WTC11 (cell line): ENCODE measurements around the gene RAB15. TPM values are rescaled to one million over a fixed set of nuclear protein-coding genes. Genes with fewer than 3 reads are reported as not detected.

ENCODE experiments used
- ATAC-seq: fragments of 200-7000 bp; cut with Tn5 transposase; 2 replicates; pipeline ENCODE4 v1.10.0; 2021; ENCODE audit warnings: mild to moderate bottlenecking, moderate library complexity
- CTCF ChIA-PET: fragments of 300-600 bp; sonication (Branson Sonifier 250); formaldehyde crosslinking; loops from one replicate; lab custom pipeline; 2021; ENCODE audit warnings: antibody characterized with exemption; lab: Charles Lee
- POLR2A ChIA-PET: fragments of 350-600 bp; sonication (Branson Sonifier 250); formaldehyde crosslinking; loops from one replicate; lab custom pipeline; 2021; ENCODE audit warnings: antibody characterized with exemption; lab: Charles Lee
- DNase-seq: peaks from one replicate; pipeline ENCODE4 v3.0.0; 2021; ENCODE audit warnings: low spot score
- H3K27ac Mint-ChIP-seq: 2 replicates; pipeline ENCODE4 v1.8.0; 2021; ENCODE audit warnings: mixed read lengths
- H3K27me3 Mint-ChIP-seq: 2 replicates; pipeline ENCODE4 v1.8.0; 2021; ENCODE audit warnings: low read depth, mild to moderate bottlenecking, moderate library complexity, mixed read lengths
- H3K36me3 Mint-ChIP-seq: 2 replicates; pipeline ENCODE4 v1.8.0; 2021; ENCODE audit warnings: mixed read lengths
- H3K4me1 Mint-ChIP-seq: 2 replicates; pipeline ENCODE4 v1.8.0; 2022; ENCODE audit warnings: mixed read lengths
- H3K4me3 Mint-ChIP-seq: 2 replicates; pipeline ENCODE4 v1.8.0; 2021; ENCODE audit warnings: mild to moderate bottlenecking, moderate library complexity, mixed read lengths
- H3K9me3 Mint-ChIP-seq: 2 replicates; pipeline ENCODE4 v1.8.0; 2021; ENCODE audit warnings: mixed read lengths
- E2F1 ChIP-seq: sonication (generic); formaldehyde crosslinking; IDR thresholded peaks from 2 replicates; pipeline ENCODE4 v1.8.0; 2022; ENCODE audit warnings: mild to moderate bottlenecking, missing genetic modification reagents
- EMX1 ChIP-seq: fragments of 250-450 bp; sonication (Bioruptor Pico); IDR thresholded peaks from 2 replicates; pipeline ENCODE4 v1.8.0; 2021; ENCODE audit warnings: mild to moderate bottlenecking
- GRHL2 ChIP-seq: fragments of 250-450 bp; sonication (Bioruptor Pico); IDR thresholded peaks from 2 replicates; pipeline ENCODE4 v1.8.0; 2022; ENCODE audit warnings: mild to moderate bottlenecking, moderate library complexity; ENCODE audit not compliant: insufficient replicate concordance, severe bottlenecking
- GTF2I ChIP-seq: fragments of 250-450 bp; sonication (Bioruptor Pico); conservative IDR thresholded peaks from 2 replicates; pipeline ENCODE4 v1.4.0; 2021; ENCODE audit warnings: mild to moderate bottlenecking
- JUN ChIP-seq: sonication (generic); formaldehyde crosslinking; IDR thresholded peaks from 2 replicates; pipeline ENCODE4 v1.8.0; 2023; ENCODE audit warnings: mild to moderate bottlenecking, missing genetic modification reagents
- KAT7 ChIP-seq: sonication (generic); formaldehyde crosslinking; IDR thresholded peaks from 2 replicates; pipeline ENCODE4 v1.8.1; 2023; ENCODE audit warnings: missing genetic modification reagents, mild to moderate bottlenecking, borderline replicate concordance
- MXD4 ChIP-seq: fragments of 250-450 bp; sonication (Bioruptor Pico); IDR thresholded peaks from 2 replicates; pipeline ENCODE4 v1.8.0; 2021; ENCODE audit warnings: mild to moderate bottlenecking, moderate library complexity, borderline replicate concordance
- MYBL2 ChIP-seq: sonication (generic); formaldehyde crosslinking; IDR thresholded peaks from 2 replicates; pipeline ENCODE4 v1.8.1; 2023; ENCODE audit warnings: mild to moderate bottlenecking, moderate library complexity, missing genetic modification reagents
- NFATC4 ChIP-seq: fragments of 250-450 bp; sonication (Bioruptor Pico); IDR thresholded peaks from 2 replicates; pipeline ENCODE4 v1.9.0; 2021; ENCODE audit warnings: mild to moderate bottlenecking
- NFYB ChIP-seq: sonication (generic); formaldehyde crosslinking; conservative IDR thresholded peaks from 2 replicates; pipeline ENCODE4 v1.8.0; 2022; ENCODE audit warnings: low read depth, missing genetic modification reagents
- NR3C1 ChIP-seq: sonication (generic); formaldehyde crosslinking; conservative IDR thresholded peaks from 2 replicates; pipeline ENCODE4 v1.8.1; 2023; ENCODE audit warnings: low read depth, mild to moderate bottlenecking, missing genetic modification reagents
- SOX15 ChIP-seq: fragments of 250-450 bp; sonication (Bioruptor Pico); IDR thresholded peaks from 2 replicates; pipeline ENCODE4 v1.9.0; 2021; ENCODE audit warnings: mild to moderate bottlenecking
- SP1 ChIP-seq: sonication (generic); formaldehyde crosslinking; conservative IDR thresholded peaks from 2 replicates; pipeline ENCODE4 v1.8.1; 2022; ENCODE audit warnings: missing genetic modification reagents
- TEAD4 ChIP-seq: sonication (generic); formaldehyde crosslinking; IDR thresholded peaks from 2 replicates; pipeline ENCODE4 v1.8.0; 2022; ENCODE audit warnings: mild to moderate bottlenecking, missing genetic modification reagents
- ZBTB21 ChIP-seq: sonication (generic); formaldehyde crosslinking; IDR thresholded peaks from 2 replicates; pipeline ENCODE4 v1.8.1; 2023; ENCODE audit warnings: mild to moderate bottlenecking, missing genetic modification reagents, borderline replicate concordance
- ZBTB43 ChIP-seq: sonication (generic); formaldehyde crosslinking; IDR thresholded peaks from 2 replicates; pipeline ENCODE4 v1.8.1; 2023; ENCODE audit warnings: mild to moderate bottlenecking, missing genetic modification reagents
- ZNF317 ChIP-seq: sonication (generic); formaldehyde crosslinking; IDR thresholded peaks from 2 replicates; pipeline ENCODE4 v1.8.1; 2023; ENCODE audit warnings: low read depth, mild to moderate bottlenecking, moderate library complexity, missing genetic modification reagents, borderline replicate concordance
- ZNF671 ChIP-seq: fragments of 250-450 bp; sonication (Bioruptor Pico); IDR thresholded peaks from 2 replicates; pipeline ENCODE4 v1.8.0; 2021; ENCODE audit warnings: mild to moderate bottlenecking
- total RNA-seq: library from RNA; stranded (reverse); gene quantifications from 3 replicates; pipeline ENCODE4 v1.2.3, GENCODE V29; 2021
- TF ChIP-seq, protein P1 (sequence below): sonication (generic); formaldehyde crosslinking; IDR thresholded peaks from 2 replicates; pipeline ENCODE4 v1.8.0; 2022; ENCODE audit warnings: mild to moderate bottlenecking, missing genetic modification reagents
- TF ChIP-seq, protein P2 (sequence below): fragments of 250-450 bp; sonication (Bioruptor Pico); IDR thresholded peaks from 2 replicates; pipeline ENCODE4 v1.9.0; 2021; ENCODE audit warnings: moderate library complexity, mild to moderate bottlenecking, inconsistent platforms, borderline replicate concordance
- TF ChIP-seq, protein P3 (sequence below): sonication (generic); formaldehyde crosslinking; conservative IDR thresholded peaks from 2 replicates; pipeline ENCODE4 v1.8.1; 2023; ENCODE audit warnings: mild to moderate bottlenecking, low read depth, missing genetic modification reagents, moderate library complexity
- TF ChIP-seq, protein P4 (sequence below): fragments of 250-450 bp; sonication (Bioruptor Pico); conservative IDR thresholded peaks from 2 replicates; pipeline ENCODE4 v1.9.0; 2021; ENCODE audit warnings: mild to moderate bottlenecking

The RAB15 gene
- total RNA-seq, 1 experiment from 2014 or later: 49.1 TPM

- TF ChIP-seq ZBTB43 (CRISPR knock-in tag) (no peak), JUN (CRISPR knock-in tag) (no peak), ZNF671 (CRISPR knock-in tag) (no peak), TEAD4 (no peak), NR3C1 (CRISPR knock-in tag) (no peak), GTF2I (CRISPR knock-in tag) (no peak), MYBL2 (no peak), NFYB (CRISPR knock-in tag) (no peak), ZBTB21 (CRISPR knock-in tag) (no peak)
- TF ChIP-seq, protein P1, sequence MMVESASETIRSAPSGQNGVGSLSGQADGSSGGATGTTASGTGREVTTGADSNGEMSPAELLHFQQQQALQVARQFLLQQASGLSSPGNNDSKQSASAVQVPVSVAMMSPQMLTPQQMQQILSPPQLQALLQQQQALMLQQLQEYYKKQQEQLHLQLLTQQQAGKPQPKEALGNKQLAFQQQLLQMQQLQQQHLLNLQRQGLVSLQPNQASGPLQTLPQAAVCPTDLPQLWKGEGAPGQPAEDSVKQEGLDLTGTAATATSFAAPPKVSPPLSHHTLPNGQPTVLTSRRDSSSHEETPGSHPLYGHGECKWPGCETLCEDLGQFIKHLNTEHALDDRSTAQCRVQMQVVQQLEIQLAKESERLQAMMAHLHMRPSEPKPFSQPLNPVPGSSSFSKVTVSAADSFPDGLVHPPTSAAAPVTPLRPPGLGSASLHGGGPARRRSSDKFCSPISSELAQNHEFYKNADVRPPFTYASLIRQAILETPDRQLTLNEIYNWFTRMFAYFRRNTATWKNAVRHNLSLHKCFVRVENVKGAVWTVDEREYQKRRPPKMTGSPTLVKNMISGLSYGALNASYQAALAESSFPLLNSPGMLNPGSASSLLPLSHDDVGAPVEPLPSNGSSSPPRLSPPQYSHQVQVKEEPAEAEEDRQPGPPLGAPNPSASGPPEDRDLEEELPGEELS: no peak
- TF ChIP-seq, protein P2, sequence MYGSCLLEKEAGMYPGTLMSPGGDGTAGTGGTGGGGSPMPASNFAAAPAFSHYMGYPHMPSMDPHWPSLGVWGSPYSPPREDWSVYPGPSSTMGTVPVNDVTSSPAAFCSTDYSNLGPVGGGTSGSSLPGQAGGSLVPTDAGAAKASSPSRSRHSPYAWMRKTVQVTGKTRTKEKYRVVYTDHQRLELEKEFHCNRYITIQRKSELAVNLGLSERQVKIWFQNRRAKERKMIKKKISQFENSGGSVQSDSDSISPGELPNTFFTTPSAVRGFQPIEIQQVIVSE (CRISPR knock-in tag): no peak
- TF ChIP-seq, all 79 proteins: peak for 0
Measured at GRCh38 chr14:64971491-64971942, 619 bp downstream of the RAB15 start (continued).

GRCh38 chr14:64970776-64971477 lies 1.2 kb downstream of the RAB15 start:
- ChIA-PET CTCF (interaction anchor here (0.7 to 4.2 kb wide), 7 partner anchors 10 to 79 kb away, joined by 3 to 26 read pairs (median 7); partner anchors contain the start of gene FNTB), POLR2A (no interaction called here)
- no peak for DNase-seq
- ATAC-seq: peak; percentile 1; the same call in 1 of the 2 replicates
- Mint-ChIP-seq H3K9me3 (no peaks in the 10 kb centered on the region), H3K4me3 (peak overlapping the region; percentile 73), H3K27me3 (no peaks in the 10 kb centered on the region; the same call in 1 of the 2 replicates), H3K36me3 (peaks cover 15% of the 10 kb centered on the region), H3K4me1 (peaks cover 68% of the 10 kb centered on the region), H3K27ac (no peak overlapping the region)
- no peak for TF ChIP-seq SP1 (CRISPR knock-in tag)
- TF ChIP-seq ZBTB21 (CRISPR knock-in tag): no peak
- TF ChIP-seq ZNF671 (CRISPR knock-in tag): no peak
- no peak for TF ChIP-seq SOX15
- no peak for TF ChIP-seq ZNF317 (CRISPR knock-in tag)
- no peak for TF ChIP-seq KAT7 (CRISPR knock-in tag)
- TF ChIP-seq E2F1 (CRISPR knock-in tag): no peak
- no peak for TF ChIP-seq NFYB (CRISPR knock-in tag)
- TF ChIP-seq, protein P1: no peak
- TF ChIP-seq, protein P3, sequence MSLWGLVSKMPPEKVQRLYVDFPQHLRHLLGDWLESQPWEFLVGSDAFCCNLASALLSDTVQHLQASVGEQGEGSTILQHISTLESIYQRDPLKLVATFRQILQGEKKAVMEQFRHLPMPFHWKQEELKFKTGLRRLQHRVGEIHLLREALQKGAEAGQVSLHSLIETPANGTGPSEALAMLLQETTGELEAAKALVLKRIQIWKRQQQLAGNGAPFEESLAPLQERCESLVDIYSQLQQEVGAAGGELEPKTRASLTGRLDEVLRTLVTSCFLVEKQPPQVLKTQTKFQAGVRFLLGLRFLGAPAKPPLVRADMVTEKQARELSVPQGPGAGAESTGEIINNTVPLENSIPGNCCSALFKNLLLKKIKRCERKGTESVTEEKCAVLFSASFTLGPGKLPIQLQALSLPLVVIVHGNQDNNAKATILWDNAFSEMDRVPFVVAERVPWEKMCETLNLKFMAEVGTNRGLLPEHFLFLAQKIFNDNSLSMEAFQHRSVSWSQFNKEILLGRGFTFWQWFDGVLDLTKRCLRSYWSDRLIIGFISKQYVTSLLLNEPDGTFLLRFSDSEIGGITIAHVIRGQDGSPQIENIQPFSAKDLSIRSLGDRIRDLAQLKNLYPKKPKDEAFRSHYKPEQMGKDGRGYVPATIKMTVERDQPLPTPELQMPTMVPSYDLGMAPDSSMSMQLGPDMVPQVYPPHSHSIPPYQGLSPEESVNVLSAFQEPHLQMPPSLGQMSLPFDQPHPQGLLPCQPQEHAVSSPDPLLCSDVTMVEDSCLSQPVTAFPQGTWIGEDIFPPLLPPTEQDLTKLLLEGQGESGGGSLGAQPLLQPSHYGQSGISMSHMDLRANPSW: no peak
- TF ChIP-seq GRHL2 (CRISPR knock-in tag): no peak
- TF ChIP-seq, protein P4, sequence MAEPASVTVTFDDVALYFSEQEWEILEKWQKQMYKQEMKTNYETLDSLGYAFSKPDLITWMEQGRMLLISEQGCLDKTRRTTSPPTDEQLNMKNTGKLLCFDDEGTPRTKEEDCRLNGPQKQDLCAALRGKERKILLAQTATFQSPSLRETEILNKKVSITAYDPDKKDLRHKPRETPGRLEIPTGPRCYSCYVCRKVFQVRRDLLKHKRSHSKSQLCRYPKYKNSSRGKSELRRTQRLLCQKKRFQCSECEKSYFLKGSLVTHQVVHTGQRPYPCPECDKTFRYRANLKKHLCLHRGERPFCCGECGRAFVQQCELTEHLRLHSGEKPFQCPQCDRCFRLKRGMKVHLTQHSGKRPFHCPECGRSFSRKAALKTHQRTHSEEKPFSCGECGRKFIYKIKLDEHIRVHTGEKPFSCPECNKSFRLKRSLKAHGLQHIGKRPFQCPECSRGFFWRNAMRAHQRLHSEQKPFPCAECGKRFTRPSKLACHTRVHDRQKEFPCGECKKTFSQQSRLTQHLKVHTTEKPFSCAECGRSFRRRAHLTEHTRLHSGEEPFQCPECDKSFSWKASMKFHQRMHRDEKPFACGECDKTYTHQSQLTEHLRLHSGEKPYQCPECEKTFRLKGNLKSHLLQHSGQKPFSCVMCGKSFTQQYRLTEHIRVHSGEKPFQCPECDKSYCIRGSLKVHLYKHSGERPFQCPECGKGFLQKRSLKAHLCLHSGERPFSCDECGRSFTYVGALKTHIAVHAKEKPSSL (CRISPR knock-in tag): no peak
- no peak for TF ChIP-seq EMX1 (CRISPR knock-in tag)
- TF ChIP-seq NFATC4 (CRISPR knock-in tag): no peak
- TF ChIP-seq MXD4 (CRISPR knock-in tag): no peak
